ENCODE measurements around the gene DHRS9.

- TF ChIP-seq CTCF (IDR thresholded peaks at IDR 0.05) = no peak
- no peak for TF ChIP-seq POLR2A (IDR thresholded peaks at IDR 0.05)
Observed at GRCh38 chr2:169066897-169067296, 2.5 kb upstream of the DHRS9 start.
